Upper lobe of right lung (tissue), 1 donor: ENCODE results near the gene PTPN12. TPM values are rescaled to one million over a fixed set of nuclear protein-coding genes. Genes with fewer than 3 reads are reported as not detected.

Experiments used
- ATAC-seq: fragments of 200-7000 bp; cut with Tn5 transposase; one replicate; pipeline ENCODE4 v1.9.1; 2020; ENCODE audit warnings: mild to moderate bottlenecking, moderate library complexity
- DNase-seq: peaks from one replicate; pipeline ENCODE4 v3.0.0-alpha.2; 2020
- H3K27ac ChIP-seq: fragments of 200-600 bp; one replicate; pipeline ENCODE4 v1.8.0; 2022
- H3K27me3 ChIP-seq: fragments of 200-600 bp; one replicate; pipeline ENCODE4 v1.8.0; 2022; ENCODE audit warnings: mild to moderate bottlenecking
- H3K36me3 ChIP-seq: fragments of 200-600 bp; one replicate; pipeline ENCODE4 v1.8.0; 2022
- H3K4me1 ChIP-seq: fragments of 200-600 bp; one replicate; pipeline ENCODE4 v1.8.0; 2022
- H3K4me3 ChIP-seq: fragments of 200-600 bp; one replicate; pipeline ENCODE4 v1.8.0; 2022; ENCODE audit warnings: mild to moderate bottlenecking
- H3K9me3 ChIP-seq: fragments of 200-600 bp; one replicate; pipeline ENCODE4 v1.8.0; 2022
- intact Hi-C: fragments of 100-400 bp; cut with DNase I; formaldehyde crosslinking; loops from one replicate; pipeline ENCODE4 v1.11.0; 2022
- total RNA-seq: library from RNA; stranded (reverse); fragmentation: NEBNext Ultra II Directional; extraction: Animal tissue kit (Norgen Biotek cat#: 25700); gene quantifications from one replicate; pipeline ENCODE4 v1.2.1, GENCODE V29; 2021
- TF ChIP-seq, protein P1 (sequence below): fragments of 200-600 bp; IDR thresholded peaks from one replicate; pipeline ENCODE4 v1.8.0; 2022; ENCODE audit warnings: antibody characterized with exemption
- donor health status: DM: no; HTN: yes; CAD: no; lungs with severe emphysema.

PTPN12 gene
- total RNA-seq, 1 donor from 2014 or later, result 149 TPM

DNA sequence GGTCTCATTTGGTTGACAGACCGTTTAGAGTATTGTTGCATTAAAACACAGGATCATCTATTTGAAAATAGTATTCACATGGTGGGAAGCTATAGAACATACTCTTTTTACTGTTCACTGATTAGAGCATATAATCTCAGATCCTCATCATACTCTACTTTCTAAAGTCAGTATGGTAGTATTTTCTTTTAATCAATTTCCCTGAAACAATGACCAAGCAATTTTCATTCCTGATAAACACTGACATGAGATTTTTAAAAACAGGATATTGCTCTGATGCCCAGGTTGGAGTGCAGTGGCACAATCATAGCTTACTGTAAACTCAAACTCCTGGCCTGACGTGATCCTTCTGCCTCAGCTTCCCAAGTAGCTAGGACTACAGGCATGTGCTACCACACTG, 63.9 kb downstream of the PTPN12 start:
- Histone ChIP-seq H3K27me3 (no peaks in the 10 kb centered on the region), H3K27ac (no peak overlapping the region), H3K9me3 (no peaks in the 10 kb centered on the region), H3K36me3 (peaks cover 83% of the 10 kb centered on the region), H3K4me3 (no peak overlapping the region), H3K4me1 (no peaks in the 10 kb centered on the region)
- TF ChIP-seq, protein P1, sequence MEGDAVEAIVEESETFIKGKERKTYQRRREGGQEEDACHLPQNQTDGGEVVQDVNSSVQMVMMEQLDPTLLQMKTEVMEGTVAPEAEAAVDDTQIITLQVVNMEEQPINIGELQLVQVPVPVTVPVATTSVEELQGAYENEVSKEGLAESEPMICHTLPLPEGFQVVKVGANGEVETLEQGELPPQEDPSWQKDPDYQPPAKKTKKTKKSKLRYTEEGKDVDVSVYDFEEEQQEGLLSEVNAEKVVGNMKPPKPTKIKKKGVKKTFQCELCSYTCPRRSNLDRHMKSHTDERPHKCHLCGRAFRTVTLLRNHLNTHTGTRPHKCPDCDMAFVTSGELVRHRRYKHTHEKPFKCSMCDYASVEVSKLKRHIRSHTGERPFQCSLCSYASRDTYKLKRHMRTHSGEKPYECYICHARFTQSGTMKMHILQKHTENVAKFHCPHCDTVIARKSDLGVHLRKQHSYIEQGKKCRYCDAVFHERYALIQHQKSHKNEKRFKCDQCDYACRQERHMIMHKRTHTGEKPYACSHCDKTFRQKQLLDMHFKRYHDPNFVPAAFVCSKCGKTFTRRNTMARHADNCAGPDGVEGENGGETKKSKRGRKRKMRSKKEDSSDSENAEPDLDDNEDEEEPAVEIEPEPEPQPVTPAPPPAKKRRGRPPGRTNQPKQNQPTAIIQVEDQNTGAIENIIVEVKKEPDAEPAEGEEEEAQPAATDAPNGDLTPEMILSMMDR, result no peak
- DNase-seq (no peak), ATAC-seq (no peak)
- intact Hi-C loops, result no loop called here

DNA sequence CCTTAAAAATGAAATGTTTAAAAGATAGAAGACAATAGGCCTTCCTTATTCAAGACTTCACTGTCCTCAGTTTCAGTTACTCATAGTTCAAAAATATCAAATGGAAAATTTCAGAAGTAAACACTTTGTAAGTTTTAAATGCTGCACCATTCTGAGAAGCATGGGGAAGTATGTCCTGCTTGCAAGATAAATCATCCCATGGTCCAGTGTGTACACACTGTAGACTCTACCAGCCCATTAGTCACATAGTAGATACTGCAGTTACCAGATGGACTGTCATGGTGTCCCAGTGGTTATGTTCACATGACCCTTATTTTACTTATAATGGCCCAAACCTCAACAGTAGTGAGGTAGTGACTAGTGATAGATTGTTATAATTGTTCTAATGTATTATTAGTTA, 69.5 kb downstream of the PTPN12 start:
- no peak for DNase-seq
- intact Hi-C loops, result no loop called here

DNA sequence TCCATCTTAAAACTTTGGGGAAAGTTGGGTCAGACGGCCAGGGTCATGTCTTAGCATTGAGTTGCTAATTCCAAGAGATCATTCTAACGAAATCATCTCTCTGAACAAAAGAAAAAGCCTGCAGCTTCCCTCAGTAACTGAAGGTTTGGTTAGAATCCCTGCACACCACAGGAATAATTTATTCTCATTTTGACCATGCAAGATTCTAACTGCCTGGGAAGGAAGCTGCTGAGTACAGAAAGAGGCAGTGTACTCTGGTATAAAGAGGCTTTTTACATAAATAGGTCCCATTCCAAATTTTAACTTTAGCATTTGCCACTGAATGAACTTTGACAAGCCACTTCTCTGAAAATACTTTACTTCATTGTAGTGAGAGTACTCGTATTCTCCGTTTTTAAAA, 82.2 kb downstream of the PTPN12 start:
- H3K9me3 ChIP-seq, result no peaks in the 10 kb centered on the region
- ATAC-seq (no peak), DNase-seq (no peak)
- H3K4me1 ChIP-seq, result no peaks in the 10 kb centered on the region
- intact Hi-C loops, result no loop called here
- H3K27ac ChIP-seq, result no peak overlapping the region
- no peak overlapping the region for H3K4me3 ChIP-seq
- H3K36me3 ChIP-seq, result peaks cover 97% of the 10 kb centered on the region
- H3K27me3 ChIP-seq, result no peaks in the 10 kb centered on the region
- TF ChIP-seq, protein P1, result no peak

More for the DNA sequence above, 69.5 kb downstream of the PTPN12 start:
- Histone ChIP-seq H3K27ac (no peak overlapping the region), H3K9me3 (no peaks in the 10 kb centered on the region), H3K4me1 (no peaks in the 10 kb centered on the region), H3K36me3 (peaks cover 67% of the 10 kb centered on the region), H3K4me3 (no peak overlapping the region), H3K27me3 (no peaks in the 10 kb centered on the region)
- ATAC-seq, result no peak
- TF ChIP-seq, protein P1, result no peak

DNA sequence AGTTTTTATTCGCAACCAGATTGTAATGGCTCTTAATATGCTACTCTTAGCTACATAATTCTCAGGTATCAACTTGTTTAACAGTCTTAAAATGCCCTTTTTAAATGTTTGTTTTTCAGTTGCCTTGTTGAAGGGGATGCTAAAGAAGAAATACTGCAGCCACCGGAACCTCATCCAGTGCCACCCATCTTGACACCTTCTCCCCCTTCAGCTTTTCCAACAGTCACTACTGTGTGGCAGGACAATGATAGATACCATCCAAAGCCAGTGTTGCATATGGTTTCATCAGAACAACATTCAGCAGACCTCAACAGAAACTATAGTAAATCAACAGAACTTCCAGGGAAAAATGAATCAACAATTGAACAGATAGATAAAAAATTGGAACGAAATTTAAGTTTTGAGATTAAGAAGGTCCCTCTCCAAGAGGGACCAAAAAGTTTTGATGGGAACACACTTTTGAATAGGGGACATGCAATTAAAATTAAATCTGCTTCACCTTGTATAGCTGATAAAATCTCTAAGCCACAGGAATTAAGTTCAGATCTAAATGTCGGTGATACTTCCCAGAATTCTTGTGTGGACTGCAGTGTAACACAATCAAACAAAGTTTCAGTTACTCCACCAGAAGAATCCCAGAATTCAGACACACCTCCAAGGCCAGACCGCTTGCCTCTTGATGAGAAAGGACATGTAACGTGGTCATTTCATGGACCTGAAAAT, 89.7 kb downstream of the PTPN12 start:
- Histone ChIP-seq H3K4me3 (no peak overlapping the region), H3K36me3 (peaks cover 86% of the 10 kb centered on the region), H3K4me1 (no peaks in the 10 kb centered on the region), H3K27me3 (no peaks in the 10 kb centered on the region), H3K27ac (peak overlapping the region; percentile 20), H3K9me3 (no peaks in the 10 kb centered on the region)
- no peak for ATAC-seq
- DNase-seq, result no peak
- TF ChIP-seq, protein P1, result no peak
- intact Hi-C loops, result no loop called here

DNA sequence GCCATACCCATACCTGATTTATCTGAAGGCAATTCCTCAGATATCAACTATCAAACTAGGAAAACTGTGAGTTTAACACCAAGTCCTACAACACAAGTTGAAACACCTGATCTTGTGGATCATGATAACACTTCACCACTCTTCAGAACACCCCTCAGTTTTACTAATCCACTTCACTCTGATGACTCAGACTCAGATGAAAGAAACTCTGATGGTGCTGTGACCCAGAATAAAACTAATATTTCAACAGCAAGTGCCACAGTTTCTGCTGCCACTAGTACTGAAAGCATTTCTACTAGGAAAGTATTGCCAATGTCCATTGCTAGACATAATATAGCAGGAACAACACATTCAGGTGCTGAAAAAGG, 90.2 kb downstream of the PTPN12 start:
- ATAC-seq (peak; percentile 79), DNase-seq (no peak)
- Histone ChIP-seq H3K36me3 (peaks cover 80% of the 10 kb centered on the region), H3K4me3 (no peak overlapping the region), H3K9me3 (no peaks in the 10 kb centered on the region), H3K27me3 (no peaks in the 10 kb centered on the region), H3K4me1 (no peaks in the 10 kb centered on the region), H3K27ac (peak overlapping the region; percentile 20)
- TF ChIP-seq, protein P1, result no peak
- intact Hi-C loops, result no loop called here

DNA sequence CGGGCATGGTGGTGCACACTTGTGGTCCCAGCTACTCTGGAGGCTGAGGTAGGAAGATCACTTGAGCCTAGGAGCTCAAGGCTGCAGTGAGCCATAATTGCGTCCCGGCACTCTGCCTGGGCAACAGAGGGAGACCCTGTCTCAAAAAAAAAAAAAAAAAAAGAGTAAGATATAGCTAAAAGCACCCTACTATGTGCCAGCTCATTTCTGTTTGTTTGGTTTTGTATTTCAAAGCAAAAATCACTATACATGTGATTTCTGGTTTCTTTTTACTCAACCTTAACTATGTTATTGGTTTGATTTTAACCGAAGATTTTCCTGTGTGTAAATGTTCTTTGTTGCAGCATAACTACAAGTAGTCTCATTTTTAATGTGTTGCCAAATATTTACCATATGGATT, 92.7 kb downstream of the PTPN12 start:
- H3K27me3 ChIP-seq, result no peaks in the 10 kb centered on the region
- peaks cover 74% of the 10 kb centered on the region for H3K36me3 ChIP-seq
- DNase-seq, result no peak
- H3K27ac ChIP-seq, result no peak overlapping the region
- H3K4me3 ChIP-seq, result no peak overlapping the region
- TF ChIP-seq, protein P1, result no peak
- no peak for ATAC-seq
- no peaks in the 10 kb centered on the region for H3K4me1 ChIP-seq
- intact Hi-C loops, result no loop called here
- H3K9me3 ChIP-seq, result no peaks in the 10 kb centered on the region
